GM21576 (cell line): ENCODE data around the gene GOLT1B.

Experiments used
- ATAC-seq: cut with Tn5 transposase; IDR thresholded peaks from one replicate; pipeline ENCODE4 v1.9.1; 2021; ENCODE audit warnings: mild to moderate bottlenecking, moderate library complexity; ENCODE audit not compliant: unreplicated experiment

The GOLT1B gene

DNA sequence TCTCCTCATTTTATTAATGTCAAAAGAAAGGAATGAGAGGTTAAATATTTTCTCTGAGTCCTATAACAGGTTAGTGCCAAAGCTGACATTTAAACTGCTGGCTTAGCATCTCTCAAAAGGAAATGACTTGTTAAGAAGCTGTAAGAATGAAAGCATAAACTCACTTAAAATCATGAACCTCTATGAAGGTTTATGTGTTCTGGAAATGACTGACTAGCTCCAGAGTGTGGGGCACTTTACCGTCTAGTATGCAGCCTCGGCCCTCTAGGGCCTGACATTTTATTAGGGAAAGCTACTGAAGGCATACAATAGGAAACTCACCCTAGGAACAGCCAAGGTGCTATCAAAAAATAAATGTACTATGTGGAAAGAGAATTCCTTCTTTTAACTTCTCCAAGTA, 59.6 kb downstream of the GOLT1B start:
- ATAC-seq: no peak

DNA sequence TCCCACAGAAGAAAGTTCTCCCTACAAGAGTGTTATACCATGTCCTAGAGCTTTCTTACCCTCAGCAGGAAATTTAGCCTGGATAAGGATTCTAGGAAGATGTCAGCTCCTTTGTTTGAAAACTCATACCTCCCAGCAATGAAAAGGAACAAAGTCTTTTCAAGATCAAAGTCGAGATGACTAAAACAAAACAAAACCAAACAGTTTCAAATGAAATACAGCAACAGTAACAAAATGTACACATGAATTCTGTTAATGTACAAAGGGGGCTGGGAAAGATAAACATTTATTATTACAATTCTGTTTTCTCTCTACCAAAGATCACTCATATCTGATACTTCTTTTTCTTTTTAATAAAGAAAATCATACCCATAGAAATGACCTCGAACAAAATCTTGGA, 61.3 kb downstream of the GOLT1B start:
- ATAC-seq: no peak

DNA sequence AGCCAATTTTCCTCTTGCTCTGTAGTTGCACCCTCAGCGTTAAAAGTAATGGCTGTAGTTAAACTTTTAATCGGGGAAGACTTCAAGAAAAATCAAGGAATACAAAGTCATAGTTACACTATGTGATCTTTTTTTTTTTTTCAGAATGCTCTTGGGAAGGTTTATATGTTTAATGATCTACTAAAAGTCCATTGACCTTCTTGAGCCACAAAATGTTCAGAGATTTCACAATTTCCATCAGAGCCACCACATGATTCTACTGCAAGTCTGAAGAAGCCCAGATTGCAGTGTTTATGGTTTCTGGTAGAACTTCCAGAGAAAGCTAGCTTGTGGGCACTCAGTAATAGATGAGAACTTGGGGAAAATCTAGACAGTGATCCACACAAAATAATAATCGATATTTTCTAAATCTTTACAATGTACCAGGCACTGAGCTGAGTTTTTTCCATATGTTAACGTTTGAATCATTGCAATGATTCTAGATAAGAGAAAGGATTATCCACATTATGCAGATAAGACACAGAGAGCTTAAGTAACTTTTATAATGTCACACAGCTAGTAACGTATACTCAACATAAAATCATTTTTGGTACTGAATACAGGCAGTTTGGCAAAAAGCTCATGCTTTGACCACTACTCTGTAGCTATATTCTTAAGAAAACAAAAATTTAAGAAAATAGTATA, 64.8 kb downstream of the GOLT1B start:
- no peak for ATAC-seq

DNA sequence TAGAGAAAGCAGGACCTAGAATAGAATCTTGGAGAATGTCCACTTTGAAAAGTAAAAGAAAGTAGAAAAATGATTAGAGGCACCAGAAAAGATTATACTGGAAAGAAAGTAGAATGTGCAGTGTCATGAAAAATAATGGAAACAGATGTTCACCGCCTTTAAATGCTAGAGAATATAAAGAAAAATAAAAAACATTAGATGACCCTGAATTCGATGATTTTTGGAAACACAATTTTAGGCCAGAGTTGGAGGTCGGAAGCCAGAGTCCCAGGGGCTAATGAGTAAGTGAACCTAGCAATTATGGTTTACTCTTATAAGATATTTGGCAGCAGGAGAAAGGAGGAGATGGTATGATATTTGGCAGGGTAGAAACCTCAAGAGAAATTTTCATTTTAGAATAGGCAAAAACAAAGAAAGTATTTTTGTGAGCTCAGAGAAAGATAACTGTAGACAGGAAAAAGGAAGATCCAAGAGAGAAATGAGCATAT, 65.4 kb downstream of the GOLT1B start:
- ATAC-seq: no peak
